Measurements from ENCODE around the gene AFTPH. TPM values are rescaled to one million over a fixed set of nuclear protein-coding genes. Genes with fewer than 3 reads are reported as not detected.
A peak's percentile ranks its signal among the peaks of the same experiment; 100 is the strongest.

The AFTPH gene
- total RNA-seq, 1 donor from 2014 or later, result 32.2 TPM

GRCh38 chr2:64591188-64591587 lies 67.1 kb downstream of the AFTPH start:
- no peak overlapping the region for H3K4me2 ChIP-seq
- H3K27ac Mint-ChIP-seq, result no peak overlapping the region
- H3F3A ChIP-seq (ENCODE audit: low read depth), result peaks cover 10% of the 10 kb centered on the region
- H3K27me3 Mint-ChIP-seq (ENCODE audit: insufficient read depth, low read depth), result peaks cover 4% of the 10 kb centered on the region
- peak overlapping the region; percentile 24 for H3K27ac ChIP-seq
- H3K4me1 ChIP-seq, result no peaks in the 10 kb centered on the region
- no peaks in the 10 kb centered on the region for H3K9me3 ChIP-seq (ENCODE audit: low read depth)
- peaks cover 8% of the 10 kb centered on the region for H3K36me3 ChIP-seq
- TF ChIP-seq EZH2 (IDR thresholded peaks at IDR 0.05), result no peak
- no peak for TF ChIP-seq CTCF (IDR thresholded peaks at IDR 0.05)
- no peak for TF ChIP-seq EZH2phosphoT487 (IDR thresholded peaks at IDR 0.05)
- no peaks in the 10 kb centered on the region for H3K9me3 Mint-ChIP-seq
- no peak overlapping the region for H2AFZ ChIP-seq (replicated peaks)
- no peaks in the 10 kb centered on the region for H3K79me2 ChIP-seq (ENCODE audit: low read depth)
- no peaks in the 10 kb centered on the region for H4K20me1 ChIP-seq (ENCODE audit: low read depth)
- no peak overlapping the region for H3K4me3 ChIP-seq
- H3K27me3 ChIP-seq, result no peaks in the 10 kb centered on the region
- DNase-seq (ENCODE audit: low spot score), result no peak
- H3K4me3 Mint-ChIP-seq, result no peak overlapping the region
- H3K4me1 Mint-ChIP-seq, result no peaks in the 10 kb centered on the region
- H3K9ac ChIP-seq, result no peak overlapping the region
- H3K36me3 Mint-ChIP-seq, result peaks cover 7% of the 10 kb centered on the region

- Histone ChIP-seq H3K4me2 (no peak overlapping the region), H3K36me3 (peaks cover 8% of the 10 kb centered on the region), H2AFZ (replicated peaks) (no peak overlapping the region), H3K27ac (no peak overlapping the region), H3K9me3 (ENCODE audit: low read depth) (no peaks in the 10 kb centered on the region), H3K79me2 (ENCODE audit: low read depth) (no peaks in the 10 kb centered on the region), H3F3A (ENCODE audit: low read depth) (peaks cover 6% of the 10 kb centered on the region), H3K4me1 (no peaks in the 10 kb centered on the region), H3K4me3 (no peak overlapping the region), H3K9ac (no peak overlapping the region), H4K20me1 (ENCODE audit: low read depth) (no peaks in the 10 kb centered on the region), H3K27me3 (no peaks in the 10 kb centered on the region)
- H3K36me3 Mint-ChIP-seq, result peaks cover 7% of the 10 kb centered on the region
- H3K27ac Mint-ChIP-seq, result no peak overlapping the region
- no peak for DNase-seq (ENCODE audit: low spot score)
- peaks cover 5% of the 10 kb centered on the region for H3K4me1 Mint-ChIP-seq
- TF ChIP-seq CTCF (IDR thresholded peaks at IDR 0.05) (no peak), EZH2phosphoT487 (IDR thresholded peaks at IDR 0.05) (no peak), EZH2 (IDR thresholded peaks at IDR 0.05) (no peak)
- H3K9me3 Mint-ChIP-seq, result no peaks in the 10 kb centered on the region
- H3K27me3 Mint-ChIP-seq (ENCODE audit: insufficient read depth, low read depth), result peaks cover 3% of the 10 kb centered on the region
- no peak overlapping the region for H3K4me3 Mint-ChIP-seq
These were observed 69.0 kb downstream of the AFTPH start for GRCh38 chr2:64593035-64593655.

GRCh38 chr2:64594226-64594989 lies 70.3 kb downstream of the AFTPH start:
- Histone ChIP-seq H4K20me1 (ENCODE audit: low read depth) (no peaks in the 10 kb centered on the region), H3K79me2 (ENCODE audit: low read depth) (no peaks in the 10 kb centered on the region), H2AFZ (replicated peaks) (no peak overlapping the region), H3K27ac (no peak overlapping the region), H3K36me3 (peaks cover 8% of the 10 kb centered on the region), H3K4me2 (no peak overlapping the region), H3K9ac (no peak overlapping the region), H3F3A (ENCODE audit: low read depth) (peaks cover 6% of the 10 kb centered on the region), H3K4me3 (no peak overlapping the region), H3K4me1 (no peaks in the 10 kb centered on the region), H3K9me3 (ENCODE audit: low read depth) (no peaks in the 10 kb centered on the region), H3K27me3 (no peaks in the 10 kb centered on the region)
- no peak for DNase-seq (ENCODE audit: low spot score)
- Mint-ChIP-seq H3K36me3 (peaks cover 7% of the 10 kb centered on the region), H3K4me3 (no peak overlapping the region), H3K4me1 (peaks cover 5% of the 10 kb centered on the region), H3K27ac (no peak overlapping the region), H3K9me3 (no peaks in the 10 kb centered on the region), H3K27me3 (ENCODE audit: insufficient read depth, low read depth) (peaks cover 3% of the 10 kb centered on the region)
- TF ChIP-seq CTCF (IDR thresholded peaks at IDR 0.05), result no peak
- TF ChIP-seq EZH2phosphoT487 (IDR thresholded peaks at IDR 0.05), result no peak
- TF ChIP-seq EZH2 (IDR thresholded peaks at IDR 0.05), result no peak
